ENCODE data around the gene CYP1A2. TPM values are rescaled to one million over a fixed set of nuclear protein-coding genes. Genes with fewer than 3 reads are reported as not detected.

The CYP1A2 gene
- polyA plus RNA-seq, 3 donors = not detected

DNA sequence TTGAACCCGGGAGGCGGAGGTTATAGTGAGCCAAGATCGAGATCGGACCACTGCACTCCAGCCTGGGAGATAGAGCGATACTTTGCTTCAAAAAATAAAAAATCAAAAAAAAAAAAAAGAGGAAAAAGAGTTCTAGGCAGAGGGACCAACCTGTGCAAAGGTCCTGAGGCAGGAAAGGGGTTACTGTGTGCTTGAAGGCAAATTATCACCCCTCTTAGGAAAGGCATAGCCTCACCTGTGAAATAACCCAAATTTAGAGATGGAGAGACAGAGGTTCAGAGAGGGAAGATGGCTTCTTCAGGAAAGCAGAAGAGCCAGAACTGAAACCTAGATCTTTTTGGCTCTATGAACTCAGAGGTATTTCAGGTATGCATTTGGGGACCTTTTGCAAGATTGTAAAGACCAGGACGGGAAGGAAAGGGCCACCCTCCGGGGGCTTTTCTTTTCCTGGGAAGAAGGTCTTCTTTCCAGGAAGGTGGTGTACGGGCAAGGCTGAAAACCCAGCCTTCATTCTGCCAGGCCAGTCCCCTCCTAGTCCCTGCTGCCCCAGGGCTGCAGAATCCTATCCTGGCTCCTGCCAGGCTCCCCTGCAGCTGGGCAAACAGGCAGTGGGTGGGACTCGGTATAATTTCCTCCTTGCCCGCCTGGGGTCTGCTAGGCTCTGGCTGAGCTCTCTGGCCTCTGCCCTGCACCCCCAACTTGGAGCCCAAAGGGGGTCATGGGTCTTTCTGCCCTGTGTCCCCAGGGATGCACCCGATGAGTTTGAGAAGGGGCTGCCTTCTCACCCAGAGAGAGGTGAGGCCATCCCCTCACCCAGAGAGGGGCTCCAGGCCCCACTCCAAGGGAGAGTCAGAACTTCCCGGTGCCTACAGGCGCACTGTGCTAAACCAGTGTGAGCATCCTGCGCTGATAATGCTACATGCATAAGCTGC, 18.8 kb downstream of the CYP1A2 start:
- Histone ChIP-seq H4K20me1 (ENCODE audit: insufficient read depth, low read length) (no peaks in the 10 kb centered on the region), H2AFZ (ENCODE audit: insufficient read depth, low read depth, low read length, poor library complexity, severe bottlenecking) (no peak overlapping the region), H3K4me3 (replicated peaks in 1 of 3; ENCODE audit: low read depth in 2 of 3, low read length in 3 of 3) (no peak overlapping the region), H3K36me3 (replicated peaks in 1 of 2; ENCODE audit: control insufficient read depth in 1 of 2, insufficient read depth in 2 of 2, low read length in 2 of 2) (no peaks in the 10 kb centered on the region), H3K4me1 (ENCODE audit: control insufficient read depth in 1 of 2, insufficient read depth in 2 of 2, low read length in 2 of 2) (peaks cover 6 to 13% of the 10 kb centered on the region in 2 donors), H3K79me2 (ENCODE audit: insufficient read depth, low read length) (no peaks in the 10 kb centered on the region), H3K9ac (ENCODE audit: insufficient read depth, low read length, poor library complexity, severe bottlenecking) (no peak overlapping the region), H3K27ac (ENCODE audit: low read depth in 1 of 2, low read length in 2 of 2) (no peak overlapping the region), H3K4me2 (replicated peaks; ENCODE audit: extremely low read depth, low read length, poor library complexity, severe bottlenecking) (no peak overlapping the region), H3K9me3 (replicated peaks in 1 of 2; ENCODE audit: control insufficient read depth in 1 of 2, insufficient read depth in 1 of 2, low read length in 2 of 2) (no peaks in the 10 kb centered on the region), H3K27me3 (ENCODE audit: control insufficient read depth in 2 of 2, insufficient read depth in 2 of 2, low read length in 2 of 2) (peaks cover 0 to 3% of the 10 kb centered on the region in 2 donors)
- Mint-ChIP-seq H3K27me3 (ENCODE audit: low read depth in 3 of 3) (peaks cover 6 to 18% (median 14%) of the 10 kb centered on the region in 3 donors), H3K9me3 (no peaks in the 10 kb centered on the region), H3K4me1 (peaks cover 13% of the 10 kb centered on the region), H3K4me3 (no peak overlapping the region), H3K27ac (no peak overlapping the region), H3K36me3 (no peaks in the 10 kb centered on the region)
- 95% methylated on average over 10 of the region's 14 CpGs for WGBS (ENCODE audit: insufficient coverage)
- intact Hi-C loops (cut with micrococcal nuclease) = loop anchor here (2.0 to 10.0 kb wide), 3 partner anchors 25 to 395 kb away; no protein-coding TSS in a partner anchor
- no peak for DNase-seq
- TF ChIP-seq CTCF (IDR thresholded peaks at IDR 0.05) = no peak

- Histone ChIP-seq H3K27me3 (ENCODE audit: control insufficient read depth in 2 of 2, insufficient read depth in 2 of 2, low read length in 2 of 2) (peaks cover 0 to 3% of the 10 kb centered on the region in 2 donors), H3K4me1 (ENCODE audit: control insufficient read depth in 1 of 2, insufficient read depth in 2 of 2, low read length in 2 of 2) (peaks cover 6 to 13% of the 10 kb centered on the region in 2 donors), H3K79me2 (ENCODE audit: insufficient read depth, low read length) (no peaks in the 10 kb centered on the region), H3K9ac (ENCODE audit: insufficient read depth, low read length, poor library complexity, severe bottlenecking) (no peak overlapping the region), H3K9me3 (replicated peaks in 1 of 2; ENCODE audit: control insufficient read depth in 1 of 2, insufficient read depth in 1 of 2, low read length in 2 of 2) (no peaks in the 10 kb centered on the region), H4K20me1 (ENCODE audit: insufficient read depth, low read length) (no peaks in the 10 kb centered on the region), H3K4me2 (replicated peaks; ENCODE audit: extremely low read depth, low read length, poor library complexity, severe bottlenecking) (no peak overlapping the region), H3K36me3 (replicated peaks in 1 of 2; ENCODE audit: control insufficient read depth in 1 of 2, insufficient read depth in 2 of 2, low read length in 2 of 2) (no peaks in the 10 kb centered on the region), H3K27ac (ENCODE audit: low read depth in 1 of 2, low read length in 2 of 2) (no peak overlapping the region), H3K4me3 (replicated peaks in 1 of 3; ENCODE audit: low read depth in 2 of 3, low read length in 3 of 3) (no peak overlapping the region), H2AFZ (ENCODE audit: insufficient read depth, low read depth, low read length, poor library complexity, severe bottlenecking) (no peak overlapping the region)
- Mint-ChIP-seq H3K4me1 (peaks cover 14% of the 10 kb centered on the region), H3K27me3 (ENCODE audit: low read depth in 3 of 3) (peaks cover 9 to 16% (median 11%) of the 10 kb centered on the region in 3 donors), H3K4me3 (no peak overlapping the region), H3K36me3 (no peaks in the 10 kb centered on the region), H3K9me3 (no peaks in the 10 kb centered on the region), H3K27ac (no peak overlapping the region)
- no peak for TF ChIP-seq CTCF (IDR thresholded peaks at IDR 0.05)
- intact Hi-C loops (cut with micrococcal nuclease) = loop anchor here (2.0 to 10.0 kb wide), 3 partner anchors 25 to 396 kb away; no protein-coding TSS in a partner anchor
- DNase-seq = no peak
- 44% methylated on average over 9 of the region's 15 CpGs for WGBS (ENCODE audit: insufficient coverage)
Observed at GRCh38 chr15:74768099-74768770, 19.6 kb downstream of the CYP1A2 start.

Measured in CD14-positive monocyte (primary cell).